NCI-H2081 treated with DMSO at 0.1 percent for 48 hours (cell line): Measurements from ENCODE around the gene NSG2.

ENCODE experiments used
- DNase-seq: peaks from one replicate; lab custom pipeline; 2025; lab: John Stamatoyannopoulos, UW

The NSG2 gene

DNA sequence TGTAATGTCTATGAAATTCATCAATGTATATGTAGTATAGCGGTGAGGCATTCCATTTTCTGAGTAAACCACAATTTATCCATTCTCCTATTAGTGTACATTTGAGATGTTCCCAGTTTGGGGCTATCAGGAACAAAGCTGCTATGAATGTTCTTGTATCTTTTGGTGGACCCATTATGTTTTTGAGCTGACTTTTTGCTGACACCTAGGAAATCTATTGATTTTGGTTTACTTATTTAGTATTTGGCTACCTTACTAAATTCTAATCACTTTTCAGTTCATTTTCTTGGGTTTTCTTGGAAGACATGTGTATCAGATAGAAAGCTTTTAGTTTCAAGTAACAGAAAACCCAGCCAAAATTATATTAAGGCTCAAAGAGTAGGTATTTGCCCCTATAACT lies 13.7 kb downstream of the NSG2 start:
- DNase-seq = no peak

- no peak for DNase-seq
Measured at GRCh38 chr5:174063082-174063756, 17.7 kb downstream of the NSG2 start.

GRCh38 chr5:174064171-174064570 lies 18.7 kb downstream of the NSG2 start:
- no peak for DNase-seq

- DNase-seq = no peak
Measured at GRCh38 chr5:174065528-174066197, 20.2 kb downstream of the NSG2 start.

DNA sequence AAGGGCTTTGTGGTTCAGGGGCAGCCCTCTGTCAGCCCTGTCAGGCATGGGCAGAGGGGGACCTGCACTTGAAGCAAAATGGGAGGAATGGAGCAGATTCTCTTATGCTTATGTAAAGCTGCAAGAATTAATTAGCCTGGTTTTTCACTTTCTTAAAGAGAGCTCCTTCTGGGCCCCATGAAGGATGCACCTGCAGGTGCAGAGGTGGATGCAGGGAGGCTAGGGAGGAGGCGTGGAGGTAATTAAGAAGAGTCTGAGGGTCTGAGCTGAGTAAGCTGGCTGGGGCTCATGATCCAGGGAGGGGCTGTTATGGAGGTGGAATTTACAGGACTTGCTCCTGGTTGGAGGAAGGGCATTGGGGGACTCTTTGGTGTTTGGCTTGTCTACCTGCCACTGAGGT lies 22.0 kb downstream of the NSG2 start:
- DNase-seq = no peak

- DNase-seq = no peak
Measured at GRCh38 chr5:174071484-174071883, 26.0 kb downstream of the NSG2 start.

DNA sequence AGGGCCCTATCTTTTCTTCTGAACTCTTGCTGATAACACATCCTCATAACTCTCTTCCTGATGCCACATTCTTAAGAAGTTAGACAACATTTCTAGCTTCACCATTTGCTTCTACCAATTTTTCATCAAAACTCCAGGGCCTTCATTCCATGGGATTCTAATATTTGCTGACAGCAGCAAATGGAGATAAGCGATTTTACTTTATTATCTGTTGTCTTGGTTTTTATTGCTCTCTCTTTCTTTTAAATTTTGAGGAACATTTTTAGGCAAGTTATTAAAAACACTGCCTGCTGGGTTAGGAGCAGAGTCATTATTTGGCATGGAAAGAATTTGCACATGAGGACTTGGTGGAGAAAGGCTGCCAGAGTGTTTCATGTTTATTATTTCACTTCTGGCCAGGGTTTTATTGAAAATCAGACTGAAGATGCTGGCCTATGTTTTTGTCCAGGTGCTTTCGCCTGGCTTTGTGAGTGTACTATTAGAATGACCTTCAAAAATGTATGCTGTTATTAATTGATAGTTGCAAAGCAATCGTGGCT lies 27.7 kb downstream of the NSG2 start:
- no peak for DNase-seq

GRCh38 chr5:174074369-174074768 lies 28.9 kb downstream of the NSG2 start:
- DNase-seq = no peak

- DNase-seq = no peak
Measured at GRCh38 chr5:174078416-174078815, 32.9 kb downstream of the NSG2 start.

DNA sequence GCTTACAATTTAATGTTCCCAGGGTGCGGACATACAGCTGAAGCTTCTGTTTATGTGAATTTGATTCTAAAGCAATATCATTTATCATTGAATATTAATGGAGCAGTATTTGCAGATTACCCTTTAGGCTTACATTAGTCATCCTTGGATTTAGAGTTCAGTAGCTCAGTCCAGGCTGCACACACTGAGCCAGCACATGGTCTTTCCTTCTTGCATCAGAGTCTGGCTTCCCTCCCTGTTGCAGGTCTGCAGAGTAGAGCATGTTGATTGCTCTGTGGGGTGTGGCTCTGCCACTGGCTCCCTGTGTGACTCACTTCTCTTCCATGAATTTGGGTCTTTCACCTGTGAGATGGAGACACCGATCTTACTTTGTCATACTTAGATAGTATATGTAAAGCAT lies 36.8 kb downstream of the NSG2 start:
- no peak for DNase-seq

DNA sequence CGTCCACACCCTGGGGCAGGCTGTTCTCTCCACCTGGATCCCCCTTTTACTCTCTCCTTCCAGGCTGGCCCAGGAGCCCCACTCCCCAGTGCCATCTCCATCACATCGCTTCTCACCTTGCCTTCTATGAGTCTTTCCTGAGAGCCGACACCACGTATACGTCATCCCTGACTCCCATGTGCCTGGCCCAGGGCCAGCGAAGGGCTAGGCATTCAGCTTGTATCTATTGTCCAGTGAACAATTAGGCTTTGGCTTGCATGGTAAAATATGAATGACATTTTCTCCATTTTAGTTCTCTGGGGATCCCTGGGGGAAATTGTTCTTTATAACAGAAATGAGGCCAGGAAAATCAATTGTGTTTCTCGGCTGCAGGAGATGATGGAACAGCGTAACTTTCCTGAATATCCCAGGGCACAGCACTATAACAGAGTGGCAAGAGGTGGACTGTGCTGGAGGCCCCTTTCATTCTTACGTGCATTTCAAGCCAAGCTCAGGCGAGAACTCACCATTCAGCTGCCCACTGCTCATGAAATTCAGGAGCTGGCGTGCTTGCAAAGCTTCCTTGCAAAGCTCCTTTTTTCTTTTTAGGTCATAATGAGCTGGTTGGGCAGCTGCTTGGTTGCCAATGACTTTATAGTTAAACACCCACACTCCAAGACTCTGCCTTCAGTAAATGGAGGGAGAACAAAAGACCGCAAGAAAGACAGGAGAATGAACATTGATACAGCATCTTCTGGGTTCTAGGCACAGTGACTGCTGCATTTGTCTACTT lies 37.7 kb downstream of the NSG2 start:
- no peak for DNase-seq

DNA sequence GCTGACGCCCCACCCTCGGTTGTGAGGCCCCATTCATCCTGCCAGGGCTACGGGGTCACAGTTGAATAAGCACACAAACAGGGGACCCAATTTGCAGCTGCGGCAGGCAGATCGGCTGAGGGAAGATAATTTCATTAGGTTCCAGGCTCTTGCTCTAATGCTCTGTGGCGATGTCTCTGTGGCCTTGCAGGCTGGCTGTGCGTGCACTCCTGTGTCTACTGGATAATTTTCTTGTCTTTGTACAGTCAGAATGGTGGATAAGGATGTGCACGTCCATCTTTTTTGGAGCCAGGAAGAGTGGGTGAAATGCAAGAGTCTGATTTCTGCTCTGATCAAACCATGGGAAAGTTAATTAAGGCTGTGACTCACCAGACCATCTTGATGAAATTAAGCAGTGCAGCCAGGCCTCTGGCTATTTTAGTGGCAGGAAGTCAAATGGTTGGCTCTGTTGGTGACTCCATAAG lies 39.2 kb downstream of the NSG2 start:
- DNase-seq = no peak

- no peak for DNase-seq
Measured at GRCh38 chr5:174086751-174087150, 41.2 kb downstream of the NSG2 start.

DNA sequence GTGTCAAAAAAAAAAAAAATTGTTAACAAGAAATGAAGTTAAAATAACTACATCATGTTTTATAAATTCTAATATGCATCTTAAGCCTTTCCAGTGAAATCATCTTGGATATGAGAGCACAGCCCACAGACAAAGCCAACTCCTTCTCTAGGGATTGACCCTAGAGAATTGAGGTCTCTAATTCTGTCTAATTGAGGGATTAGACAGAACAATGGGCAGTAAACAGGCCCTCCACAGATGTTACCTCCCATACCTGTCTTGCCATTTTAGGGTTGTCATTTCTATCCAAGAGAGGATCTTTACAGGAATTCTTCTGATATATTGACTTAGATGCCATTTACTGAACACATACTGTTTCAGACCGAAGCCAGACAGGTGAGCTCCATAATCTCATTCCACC lies 42.3 kb downstream of the NSG2 start:
- no peak for DNase-seq

DNA sequence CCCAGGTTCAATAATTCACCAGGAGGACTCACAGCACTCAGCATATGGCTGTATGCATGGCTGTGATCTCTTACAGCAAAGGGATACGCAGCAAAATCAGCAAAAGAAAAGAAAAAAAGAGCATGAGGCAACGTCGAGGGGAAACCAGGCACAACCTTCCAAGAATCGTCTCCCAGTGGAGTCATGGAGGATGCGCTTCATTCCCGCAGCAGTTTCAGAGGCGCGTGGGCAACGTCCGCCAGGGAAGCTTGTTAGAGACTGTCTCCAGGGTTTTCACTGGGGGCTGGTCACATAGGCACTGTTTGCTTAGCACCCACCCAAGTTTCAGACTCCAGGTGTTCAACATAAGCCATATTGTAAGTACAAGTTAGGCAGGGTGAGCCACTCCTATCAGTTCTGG lies 44.6 kb downstream of the NSG2 start:
- no peak for DNase-seq

DNA sequence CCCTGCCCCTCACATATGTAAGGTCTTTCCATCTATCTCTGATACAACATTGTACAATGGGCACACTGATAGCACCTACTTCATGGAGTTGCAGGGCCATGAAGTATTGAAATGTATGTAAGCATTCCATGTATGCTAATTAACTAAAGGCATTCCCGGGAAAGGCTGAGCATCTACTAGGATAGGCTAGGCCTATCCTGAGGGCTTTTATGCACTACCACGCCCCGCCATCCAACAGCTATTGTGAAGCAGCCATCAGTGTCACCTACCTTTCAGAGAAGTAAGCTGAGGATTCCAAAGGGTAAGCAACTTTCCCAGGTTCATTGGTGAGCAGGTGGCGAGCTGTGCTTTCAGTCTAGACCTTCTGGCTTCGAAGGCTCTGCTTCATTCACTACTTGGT lies 47.6 kb downstream of the NSG2 start:
- no peak for DNase-seq

DNA sequence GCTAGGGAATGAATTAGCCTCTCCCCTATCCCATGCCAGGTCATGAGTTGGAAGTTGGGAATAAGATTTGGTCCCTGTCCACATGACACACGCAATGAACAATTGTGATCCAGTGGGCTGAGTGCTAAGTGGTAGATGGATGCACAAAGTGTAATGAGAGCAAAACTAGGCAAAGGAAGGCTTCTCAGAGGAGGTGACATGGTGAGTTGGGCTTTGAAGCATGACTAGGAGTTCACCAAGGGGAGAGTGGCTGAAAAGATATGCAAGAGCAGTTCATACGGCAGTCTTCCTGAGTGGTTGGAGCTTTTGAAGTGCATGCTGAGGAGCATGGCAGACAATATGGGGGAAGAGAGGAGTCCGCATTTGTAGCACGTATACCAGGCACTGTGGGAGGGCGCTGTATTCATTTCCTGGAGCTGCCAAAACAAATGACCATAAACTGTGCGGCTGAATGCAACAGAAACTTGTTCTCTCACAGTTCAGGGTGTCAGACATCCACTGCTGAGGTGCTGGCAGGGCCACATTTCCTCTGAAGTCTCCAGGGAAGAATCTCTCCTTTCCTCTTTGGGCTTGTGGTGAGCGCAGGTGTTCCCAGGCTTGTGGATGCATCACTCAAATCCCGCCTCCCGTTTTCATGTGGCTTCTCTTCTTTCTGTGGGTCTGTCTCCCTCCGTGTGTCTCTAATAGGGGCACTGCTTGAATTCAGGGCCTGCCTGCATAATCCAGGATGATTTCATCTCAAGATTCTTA lies 49.5 kb downstream of the NSG2 start:
- DNase-seq = no peak

DNA sequence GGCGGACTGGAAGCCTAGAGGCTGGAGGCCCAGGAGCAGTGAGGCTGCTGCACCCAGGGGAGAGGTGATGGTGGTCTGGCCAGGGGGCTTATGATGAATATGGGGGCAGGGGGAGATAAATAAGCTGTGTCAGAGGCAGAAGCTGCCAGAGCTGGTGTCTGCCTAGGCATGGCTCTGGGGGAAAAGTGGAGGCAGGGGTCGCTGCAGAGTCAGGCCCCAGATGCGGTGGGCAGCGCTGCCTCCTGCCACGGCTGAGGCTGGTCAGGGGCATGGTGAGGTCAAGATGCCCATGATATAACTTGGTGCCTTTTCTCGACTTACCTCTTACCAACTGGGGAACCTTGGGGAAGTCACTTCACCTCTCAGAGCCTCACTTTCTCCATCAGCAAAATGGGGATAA lies 51.1 kb downstream of the NSG2 start:
- DNase-seq = no peak

GRCh38 chr5:174097486-174098185 lies 52.1 kb downstream of the NSG2 start:
- DNase-seq = no peak

- DNase-seq = no peak
Measured at GRCh38 chr5:174098694-174099093, 53.2 kb downstream of the NSG2 start.

- no peak for DNase-seq
Measured at GRCh38 chr5:174100490-174100889, 55.0 kb downstream of the NSG2 start.
